PC-3 (cell line): Measurements from ENCODE around the gene SYNE1.

Experiments
- CTCF ChIP-seq: fragments of 300-600 bp; sonication (generic); conservative IDR thresholded peaks from 2 replicates; pipeline ENCODE4 v1.5.1; 2017; ENCODE audit warnings: antibody characterized with exemption, low read depth, mild to moderate bottlenecking, low read length
- EZH2 ChIP-seq: fragments of 300-600 bp; sonication (generic); IDR thresholded peaks from one replicate; pipeline ENCODE4 v1.6.1; 2017; ENCODE audit warnings: antibody characterized with exemption, mild to moderate bottlenecking, low read length; ENCODE audit not compliant: unreplicated experiment

- TF ChIP-seq EZH2 (no peak), CTCF (no peak)
Measured at GRCh38 chr6:152240436-152240835, 396.7 kb downstream of the SYNE1 start.
